ENCODE results near the gene SSBP3. TPM values are rescaled to one million over a fixed set of nuclear protein-coding genes. Genes with fewer than 3 reads are reported as not detected.

SSBP3 gene
- total RNA-seq, 1 experiment from 2014 or later = 115 TPM

DNA sequence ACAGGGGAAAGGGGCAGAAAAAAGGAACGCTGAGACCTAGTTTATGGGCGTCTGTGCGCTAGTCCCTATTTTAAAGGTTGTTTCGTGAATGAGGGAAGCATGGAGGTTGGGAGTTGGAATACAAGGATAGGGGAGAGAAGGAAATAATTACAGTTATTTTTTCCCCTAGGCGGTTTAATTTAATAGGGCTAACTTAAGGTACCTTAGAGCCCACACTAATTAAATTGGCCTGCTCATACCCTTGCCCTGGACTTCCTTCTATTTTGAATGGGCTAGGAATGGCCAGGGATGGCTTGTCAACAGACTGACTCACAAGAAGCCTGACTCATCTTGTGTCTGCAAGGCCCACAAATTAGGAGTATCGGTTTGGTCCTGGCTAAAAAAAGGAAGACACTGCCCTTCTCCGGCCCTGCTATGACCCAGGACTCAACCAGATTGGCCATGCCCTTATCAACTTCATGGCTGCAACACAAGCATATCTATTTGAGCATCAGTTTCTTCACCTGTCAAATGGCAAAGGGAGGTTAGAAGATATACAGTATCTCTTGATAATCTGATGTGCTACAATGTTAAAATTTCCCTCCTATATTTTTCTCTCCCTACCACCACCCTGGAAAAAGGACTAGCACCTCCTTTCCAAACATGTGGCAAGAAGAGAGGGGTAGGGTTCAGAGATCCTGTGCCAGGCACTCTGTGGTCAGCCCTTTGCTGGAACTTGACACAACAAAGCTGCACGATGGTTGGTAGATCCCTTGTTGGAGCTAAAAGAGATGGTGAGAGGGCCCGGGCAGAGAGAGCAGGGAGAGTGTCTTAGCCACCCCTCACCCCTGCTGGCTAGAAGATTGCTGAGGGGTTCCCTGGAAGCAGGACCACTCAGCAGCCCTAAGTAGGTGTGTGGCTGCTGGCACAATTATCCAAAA is 2.2 kb upstream of the SSBP3 start:
- H3K27me3 Mint-ChIP-seq (ENCODE audit: low read depth) = peaks cover 6% of the 10 kb centered on the region; the same call in 1 of the 2 replicates
- H3K4me3 Mint-ChIP-seq = peak overlapping the region; percentile 88
- peaks cover 3% of the 10 kb centered on the region for H3K36me3 Mint-ChIP-seq
- peaks cover 61% of the 10 kb centered on the region for H3K4me1 Mint-ChIP-seq
- TF ChIP-seq IRF2 (CRISPR knock-in tag; IDR thresholded peaks at IDR 0.05; ENCODE audit: borderline replicate concordance, low read depth) (no peak), RORB (CRISPR knock-in tag; IDR thresholded peaks at IDR 0.05) (no peak), TCF7 (CRISPR knock-in tag; IDR thresholded peaks at IDR 0.05; ENCODE audit: low read depth) (no peak), HMGA2 (CRISPR knock-in tag; IDR thresholded peaks at IDR 0.05) (no peak), ZNF423 (CRISPR knock-in tag; IDR thresholded peaks at IDR 0.05) (no peak), TP53 (CRISPR knock-in tag; IDR thresholded peaks at IDR 0.05) (no peak)
- TF ChIP-seq, protein P1, sequence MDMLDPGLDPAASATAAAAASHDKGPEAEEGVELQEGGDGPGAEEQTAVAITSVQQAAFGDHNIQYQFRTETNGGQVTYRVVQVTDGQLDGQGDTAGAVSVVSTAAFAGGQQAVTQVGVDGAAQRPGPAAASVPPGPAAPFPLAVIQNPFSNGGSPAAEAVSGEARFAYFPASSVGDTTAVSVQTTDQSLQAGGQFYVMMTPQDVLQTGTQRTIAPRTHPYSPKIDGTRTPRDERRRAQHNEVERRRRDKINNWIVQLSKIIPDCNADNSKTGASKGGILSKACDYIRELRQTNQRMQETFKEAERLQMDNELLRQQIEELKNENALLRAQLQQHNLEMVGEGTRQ (CRISPR knock-in tag; IDR thresholded peaks at IDR 0.05) = no peak
- TF ChIP-seq, protein P2, sequence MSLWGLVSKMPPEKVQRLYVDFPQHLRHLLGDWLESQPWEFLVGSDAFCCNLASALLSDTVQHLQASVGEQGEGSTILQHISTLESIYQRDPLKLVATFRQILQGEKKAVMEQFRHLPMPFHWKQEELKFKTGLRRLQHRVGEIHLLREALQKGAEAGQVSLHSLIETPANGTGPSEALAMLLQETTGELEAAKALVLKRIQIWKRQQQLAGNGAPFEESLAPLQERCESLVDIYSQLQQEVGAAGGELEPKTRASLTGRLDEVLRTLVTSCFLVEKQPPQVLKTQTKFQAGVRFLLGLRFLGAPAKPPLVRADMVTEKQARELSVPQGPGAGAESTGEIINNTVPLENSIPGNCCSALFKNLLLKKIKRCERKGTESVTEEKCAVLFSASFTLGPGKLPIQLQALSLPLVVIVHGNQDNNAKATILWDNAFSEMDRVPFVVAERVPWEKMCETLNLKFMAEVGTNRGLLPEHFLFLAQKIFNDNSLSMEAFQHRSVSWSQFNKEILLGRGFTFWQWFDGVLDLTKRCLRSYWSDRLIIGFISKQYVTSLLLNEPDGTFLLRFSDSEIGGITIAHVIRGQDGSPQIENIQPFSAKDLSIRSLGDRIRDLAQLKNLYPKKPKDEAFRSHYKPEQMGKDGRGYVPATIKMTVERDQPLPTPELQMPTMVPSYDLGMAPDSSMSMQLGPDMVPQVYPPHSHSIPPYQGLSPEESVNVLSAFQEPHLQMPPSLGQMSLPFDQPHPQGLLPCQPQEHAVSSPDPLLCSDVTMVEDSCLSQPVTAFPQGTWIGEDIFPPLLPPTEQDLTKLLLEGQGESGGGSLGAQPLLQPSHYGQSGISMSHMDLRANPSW (CRISPR knock-in tag; conservative IDR thresholded peaks at IDR 0.05; ENCODE audit: low read depth) = no peak
- TF ChIP-seq, protein P3, sequence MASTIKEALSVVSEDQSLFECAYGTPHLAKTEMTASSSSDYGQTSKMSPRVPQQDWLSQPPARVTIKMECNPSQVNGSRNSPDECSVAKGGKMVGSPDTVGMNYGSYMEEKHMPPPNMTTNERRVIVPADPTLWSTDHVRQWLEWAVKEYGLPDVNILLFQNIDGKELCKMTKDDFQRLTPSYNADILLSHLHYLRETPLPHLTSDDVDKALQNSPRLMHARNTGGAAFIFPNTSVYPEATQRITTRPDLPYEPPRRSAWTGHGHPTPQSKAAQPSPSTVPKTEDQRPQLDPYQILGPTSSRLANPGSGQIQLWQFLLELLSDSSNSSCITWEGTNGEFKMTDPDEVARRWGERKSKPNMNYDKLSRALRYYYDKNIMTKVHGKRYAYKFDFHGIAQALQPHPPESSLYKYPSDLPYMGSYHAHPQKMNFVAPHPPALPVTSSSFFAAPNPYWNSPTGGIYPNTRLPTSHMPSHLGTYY (CRISPR knock-in tag; IDR thresholded peaks at IDR 0.05) = no peak
- TF ChIP-seq, protein P4, sequence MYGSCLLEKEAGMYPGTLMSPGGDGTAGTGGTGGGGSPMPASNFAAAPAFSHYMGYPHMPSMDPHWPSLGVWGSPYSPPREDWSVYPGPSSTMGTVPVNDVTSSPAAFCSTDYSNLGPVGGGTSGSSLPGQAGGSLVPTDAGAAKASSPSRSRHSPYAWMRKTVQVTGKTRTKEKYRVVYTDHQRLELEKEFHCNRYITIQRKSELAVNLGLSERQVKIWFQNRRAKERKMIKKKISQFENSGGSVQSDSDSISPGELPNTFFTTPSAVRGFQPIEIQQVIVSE (CRISPR knock-in tag; IDR thresholded peaks at IDR 0.05; ENCODE audit: borderline replicate concordance) = no peak
- ATAC-seq = no peak
- DNase-seq (ENCODE audit: low spot score) = no peak
- H3K27ac Mint-ChIP-seq = peak overlapping the region; percentile 99
- H3K9me3 Mint-ChIP-seq = no peaks in the 10 kb centered on the region
- POLR2A ChIA-PET = interaction anchor here (0.6 to 2.6 kb wide), 15 partner anchors 11 to 209 kb away, joined by 3 to 127 read pairs (median 4); partner anchors contain the start of genes CYB5RL and MRPL37
- CTCF ChIA-PET = interaction anchor here (1.2 to 5.6 kb wide), 8 partner anchors 55 to 227 kb away, joined by 4 to 145 read pairs (median 7); no protein-coding TSS in a partner anchor

DNA sequence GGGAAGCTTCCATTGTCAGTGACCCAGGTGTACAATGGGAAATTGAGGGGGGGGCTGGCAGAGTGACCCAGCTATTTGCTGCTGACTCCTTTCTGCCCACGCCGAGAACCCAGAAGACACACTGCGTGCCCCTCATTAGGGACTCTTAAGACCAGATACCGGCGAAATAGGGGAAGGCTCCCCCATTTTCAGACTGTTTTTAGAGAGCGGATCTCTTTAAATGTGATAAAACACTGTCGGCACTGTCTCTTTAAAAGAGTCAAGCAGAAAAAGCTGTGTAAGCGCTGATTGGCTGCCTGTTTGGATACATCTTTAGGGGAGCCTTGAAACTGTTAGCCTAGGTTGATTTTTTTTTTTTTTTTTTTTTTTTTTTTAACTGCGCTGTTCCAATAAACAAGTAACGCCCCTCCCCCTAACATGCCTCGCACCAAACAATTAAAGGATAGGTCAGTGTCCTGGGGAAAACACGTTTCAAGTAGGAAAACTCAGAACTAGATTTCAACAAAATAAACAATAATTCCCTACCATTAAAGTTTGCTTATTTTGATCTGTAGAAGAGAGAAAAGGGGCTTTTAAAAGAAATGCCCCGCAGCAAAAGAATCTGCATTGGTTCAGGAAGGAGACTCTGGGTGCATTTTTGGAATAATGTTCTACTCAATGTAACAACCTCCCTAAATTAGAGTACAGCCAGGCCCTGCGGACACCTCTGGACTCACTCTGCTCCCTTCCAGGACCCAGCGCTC is 1.4 kb upstream of the SSBP3 start:
- ATAC-seq (peak; percentile 2; the same call in 1 of the 2 replicates), DNase-seq (ENCODE audit: low spot score) (peak; percentile 51)
- Mint-ChIP-seq H3K36me3 (peaks cover 10% of the 10 kb centered on the region), H3K4me1 (peaks cover 66% of the 10 kb centered on the region), H3K4me3 (peak overlapping the region; percentile 88), H3K9me3 (no peaks in the 10 kb centered on the region), H3K27me3 (ENCODE audit: low read depth) (peaks cover 6% of the 10 kb centered on the region; the same call in 1 of the 2 replicates), H3K27ac (peak overlapping the region; percentile 99)
- TF ChIP-seq NFYB (CRISPR knock-in tag; conservative IDR thresholded peaks at IDR 0.05; ENCODE audit: low read depth) (peak; percentile 52; the same call in 1 of the 2 replicates), JAZF1 (CRISPR knock-in tag; IDR thresholded peaks at IDR 0.05) (no peak), FOXJ3 (CRISPR knock-in tag; IDR thresholded peaks at IDR 0.05; ENCODE audit: borderline replicate concordance) (no peak)
- ChIA-PET CTCF (interaction anchor here (0.6 to 5.6 kb wide), 13 partner anchors 17 to 296 kb away, joined by 3 to 145 read pairs (median 4); no protein-coding TSS in a partner anchor), POLR2A (interaction anchor here (0.5 to 2.6 kb wide), 23 partner anchors 11 to 451 kb away, joined by 3 to 127 read pairs (median 4); partner anchors contain the start of genes CYB5RL and MRPL37)

DNA sequence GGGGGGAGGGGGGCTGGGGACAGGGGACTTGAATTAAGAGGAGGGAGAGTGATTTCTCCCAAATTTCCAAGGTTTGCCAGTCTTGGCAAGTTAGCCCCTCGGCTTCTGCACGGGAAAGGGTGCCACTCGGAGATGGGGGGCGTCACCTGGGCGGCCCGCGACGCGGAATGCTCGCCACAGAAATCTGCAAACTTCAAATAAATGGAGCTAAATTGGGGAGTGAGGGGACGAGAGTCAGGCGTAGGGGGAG is 885 bp upstream of the SSBP3 start:
- peaks cover 14% of the 10 kb centered on the region for H3K36me3 Mint-ChIP-seq
- peak overlapping the region; percentile 88 for H3K4me3 Mint-ChIP-seq
- H3K4me1 Mint-ChIP-seq = peaks cover 67% of the 10 kb centered on the region
- POLR2A ChIA-PET = interaction anchor here (0.5 to 2.6 kb wide), 21 partner anchors 10 to 451 kb away, joined by 3 to 127 read pairs (median 4); partner anchors contain the start of genes CYB5RL and MRPL37
- H3K27me3 Mint-ChIP-seq (ENCODE audit: low read depth) = peaks cover 6% of the 10 kb centered on the region; the same call in 1 of the 2 replicates
- DNase-seq (ENCODE audit: low spot score) = no peak
- CTCF ChIA-PET = interaction anchor here (0.6 to 5.6 kb wide), 14 partner anchors 17 to 296 kb away, joined by 3 to 145 read pairs (median 4); no protein-coding TSS in a partner anchor
- H3K27ac Mint-ChIP-seq = peak overlapping the region; percentile 99
- no peak for ATAC-seq
- TF ChIP-seq, protein P5, sequence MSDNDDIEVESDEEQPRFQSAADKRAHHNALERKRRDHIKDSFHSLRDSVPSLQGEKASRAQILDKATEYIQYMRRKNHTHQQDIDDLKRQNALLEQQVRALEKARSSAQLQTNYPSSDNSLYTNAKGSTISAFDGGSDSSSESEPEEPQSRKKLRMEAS (CRISPR knock-in tag; IDR thresholded peaks at IDR 0.05) = no peak
- TF ChIP-seq, protein P6, sequence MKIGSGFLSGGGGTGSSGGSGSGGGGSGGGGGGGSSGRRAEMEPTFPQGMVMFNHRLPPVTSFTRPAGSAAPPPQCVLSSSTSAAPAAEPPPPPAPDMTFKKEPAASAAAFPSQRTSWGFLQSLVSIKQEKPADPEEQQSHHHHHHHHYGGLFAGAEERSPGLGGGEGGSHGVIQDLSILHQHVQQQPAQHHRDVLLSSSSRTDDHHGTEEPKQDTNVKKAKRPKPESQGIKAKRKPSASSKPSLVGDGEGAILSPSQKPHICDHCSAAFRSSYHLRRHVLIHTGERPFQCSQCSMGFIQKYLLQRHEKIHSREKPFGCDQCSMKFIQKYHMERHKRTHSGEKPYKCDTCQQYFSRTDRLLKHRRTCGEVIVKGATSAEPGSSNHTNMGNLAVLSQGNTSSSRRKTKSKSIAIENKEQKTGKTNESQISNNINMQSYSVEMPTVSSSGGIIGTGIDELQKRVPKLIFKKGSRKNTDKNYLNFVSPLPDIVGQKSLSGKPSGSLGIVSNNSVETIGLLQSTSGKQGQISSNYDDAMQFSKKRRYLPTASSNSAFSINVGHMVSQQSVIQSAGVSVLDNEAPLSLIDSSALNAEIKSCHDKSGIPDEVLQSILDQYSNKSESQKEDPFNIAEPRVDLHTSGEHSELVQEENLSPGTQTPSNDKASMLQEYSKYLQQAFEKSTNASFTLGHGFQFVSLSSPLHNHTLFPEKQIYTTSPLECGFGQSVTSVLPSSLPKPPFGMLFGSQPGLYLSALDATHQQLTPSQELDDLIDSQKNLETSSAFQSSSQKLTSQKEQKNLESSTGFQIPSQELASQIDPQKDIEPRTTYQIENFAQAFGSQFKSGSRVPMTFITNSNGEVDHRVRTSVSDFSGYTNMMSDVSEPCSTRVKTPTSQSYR (CRISPR knock-in tag; IDR thresholded peaks at IDR 0.05) = 0 out of 2 replicates have a peak, but pooled peaks have one; percentile 67
- no peak for TF ChIP-seq OVOL2 (CRISPR knock-in tag; IDR thresholded peaks at IDR 0.05; ENCODE audit: borderline replicate concordance)
- H3K9me3 Mint-ChIP-seq = no peaks in the 10 kb centered on the region

All from WTC11 (cell line).